WTC11 (cell line): ENCODE results near the gene CYP24A1.

Experiments used
- ELF4 ChIP-seq: sonication (generic); formaldehyde crosslinking; IDR thresholded peaks from 2 replicates; pipeline ENCODE4 v1.8.1; 2022; ENCODE audit warnings: low read depth, mild to moderate bottlenecking, moderate library complexity, missing genetic modification reagents
- ESRRA ChIP-seq: sonication (generic); formaldehyde crosslinking; IDR thresholded peaks from 2 replicates; pipeline ENCODE4 v1.8.1; 2022; ENCODE audit warnings: mild to moderate bottlenecking, missing genetic modification reagents, borderline replicate concordance
- FOXJ3 ChIP-seq: sonication (generic); formaldehyde crosslinking; IDR thresholded peaks from 2 replicates; pipeline ENCODE4 v1.9.0; 2021; ENCODE audit warnings: missing genetic modification reagents, mild to moderate bottlenecking, borderline replicate concordance
- PRDM15 ChIP-seq: sonication (generic); formaldehyde crosslinking; IDR thresholded peaks from 2 replicates; pipeline ENCODE4 v1.8.0; 2022; ENCODE audit warnings: missing genetic modification reagents
- TEAD1 ChIP-seq: sonication (generic); formaldehyde crosslinking; IDR thresholded peaks from 2 replicates; pipeline ENCODE4 v1.8.0; 2022; ENCODE audit warnings: mild to moderate bottlenecking, missing genetic modification reagents
- USF2 ChIP-seq: sonication (generic); formaldehyde crosslinking; IDR thresholded peaks from 2 replicates; pipeline ENCODE4 v1.8.1; 2023; ENCODE audit warnings: mild to moderate bottlenecking, missing genetic modification reagents, moderate library complexity
- ZBTB43 ChIP-seq: sonication (generic); formaldehyde crosslinking; IDR thresholded peaks from 2 replicates; pipeline ENCODE4 v1.8.1; 2023; ENCODE audit warnings: mild to moderate bottlenecking, missing genetic modification reagents
- ZNF121 ChIP-seq: sonication (generic); formaldehyde crosslinking; IDR thresholded peaks from 2 replicates; pipeline ENCODE4 v1.8.0; 2023; ENCODE audit warnings: missing genetic modification reagents
- TF ChIP-seq, protein P1 (sequence below): fragments of 200-600 bp; IDR thresholded peaks from 2 replicates; pipeline ENCODE4 v1.8.0; 2022; ENCODE audit warnings: antibody characterized with exemption
- TF ChIP-seq, protein P2 (sequence below): sonication (generic); formaldehyde crosslinking; IDR thresholded peaks from 2 replicates; pipeline ENCODE4 v1.8.0; 2023; ENCODE audit warnings: mild to moderate bottlenecking, missing genetic modification reagents
- TF ChIP-seq, protein P3 (sequence below): sonication (generic); formaldehyde crosslinking; IDR thresholded peaks from 2 replicates; pipeline ENCODE4 v1.8.0; 2022; ENCODE audit warnings: mild to moderate bottlenecking, missing genetic modification reagents
- TF ChIP-seq, protein P4 (sequence below): sonication (generic); formaldehyde crosslinking; conservative IDR thresholded peaks from 2 replicates; pipeline ENCODE4 v1.8.1; 2022; ENCODE audit warnings: mild to moderate bottlenecking, missing genetic modification reagents
- TF ChIP-seq, protein P5 (sequence below): sonication (generic); formaldehyde crosslinking; IDR thresholded peaks from 2 replicates; pipeline ENCODE4 v1.8.1; 2022; ENCODE audit warnings: low read depth, missing genetic modification reagents, borderline replicate concordance

DNA sequence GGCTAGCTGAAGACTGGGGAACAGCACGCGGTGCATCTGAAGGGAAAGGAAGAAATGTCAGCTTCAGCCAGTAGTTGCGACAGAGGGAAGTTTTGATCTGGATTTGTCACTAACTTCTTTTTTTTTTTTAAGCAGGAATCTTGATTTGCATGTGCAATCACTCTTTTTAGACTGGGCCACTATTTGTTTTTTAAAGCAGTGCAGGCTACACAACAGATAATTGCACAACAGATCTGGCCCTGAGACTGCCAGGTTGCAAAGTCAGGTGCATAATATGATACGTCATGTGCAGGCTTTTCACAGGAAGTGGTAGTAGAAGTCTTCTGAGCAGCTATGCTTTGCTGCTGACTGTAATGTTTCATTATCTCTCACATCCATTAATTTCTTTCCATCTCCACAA lies 47.6 kb upstream of the CYP24A1 start:
- TF ChIP-seq, protein P1, sequence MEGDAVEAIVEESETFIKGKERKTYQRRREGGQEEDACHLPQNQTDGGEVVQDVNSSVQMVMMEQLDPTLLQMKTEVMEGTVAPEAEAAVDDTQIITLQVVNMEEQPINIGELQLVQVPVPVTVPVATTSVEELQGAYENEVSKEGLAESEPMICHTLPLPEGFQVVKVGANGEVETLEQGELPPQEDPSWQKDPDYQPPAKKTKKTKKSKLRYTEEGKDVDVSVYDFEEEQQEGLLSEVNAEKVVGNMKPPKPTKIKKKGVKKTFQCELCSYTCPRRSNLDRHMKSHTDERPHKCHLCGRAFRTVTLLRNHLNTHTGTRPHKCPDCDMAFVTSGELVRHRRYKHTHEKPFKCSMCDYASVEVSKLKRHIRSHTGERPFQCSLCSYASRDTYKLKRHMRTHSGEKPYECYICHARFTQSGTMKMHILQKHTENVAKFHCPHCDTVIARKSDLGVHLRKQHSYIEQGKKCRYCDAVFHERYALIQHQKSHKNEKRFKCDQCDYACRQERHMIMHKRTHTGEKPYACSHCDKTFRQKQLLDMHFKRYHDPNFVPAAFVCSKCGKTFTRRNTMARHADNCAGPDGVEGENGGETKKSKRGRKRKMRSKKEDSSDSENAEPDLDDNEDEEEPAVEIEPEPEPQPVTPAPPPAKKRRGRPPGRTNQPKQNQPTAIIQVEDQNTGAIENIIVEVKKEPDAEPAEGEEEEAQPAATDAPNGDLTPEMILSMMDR, result no peak
- TF ChIP-seq FOXJ3 (CRISPR knock-in tag) (no peak), ELF4 (CRISPR knock-in tag) (no peak), ZNF121 (CRISPR knock-in tag) (no peak), USF2 (CRISPR knock-in tag) (no peak), ESRRA (no peak), PRDM15 (CRISPR knock-in tag) (no peak), TEAD1 (no peak), ZBTB43 (CRISPR knock-in tag) (no peak)
- TF ChIP-seq, protein P2, sequence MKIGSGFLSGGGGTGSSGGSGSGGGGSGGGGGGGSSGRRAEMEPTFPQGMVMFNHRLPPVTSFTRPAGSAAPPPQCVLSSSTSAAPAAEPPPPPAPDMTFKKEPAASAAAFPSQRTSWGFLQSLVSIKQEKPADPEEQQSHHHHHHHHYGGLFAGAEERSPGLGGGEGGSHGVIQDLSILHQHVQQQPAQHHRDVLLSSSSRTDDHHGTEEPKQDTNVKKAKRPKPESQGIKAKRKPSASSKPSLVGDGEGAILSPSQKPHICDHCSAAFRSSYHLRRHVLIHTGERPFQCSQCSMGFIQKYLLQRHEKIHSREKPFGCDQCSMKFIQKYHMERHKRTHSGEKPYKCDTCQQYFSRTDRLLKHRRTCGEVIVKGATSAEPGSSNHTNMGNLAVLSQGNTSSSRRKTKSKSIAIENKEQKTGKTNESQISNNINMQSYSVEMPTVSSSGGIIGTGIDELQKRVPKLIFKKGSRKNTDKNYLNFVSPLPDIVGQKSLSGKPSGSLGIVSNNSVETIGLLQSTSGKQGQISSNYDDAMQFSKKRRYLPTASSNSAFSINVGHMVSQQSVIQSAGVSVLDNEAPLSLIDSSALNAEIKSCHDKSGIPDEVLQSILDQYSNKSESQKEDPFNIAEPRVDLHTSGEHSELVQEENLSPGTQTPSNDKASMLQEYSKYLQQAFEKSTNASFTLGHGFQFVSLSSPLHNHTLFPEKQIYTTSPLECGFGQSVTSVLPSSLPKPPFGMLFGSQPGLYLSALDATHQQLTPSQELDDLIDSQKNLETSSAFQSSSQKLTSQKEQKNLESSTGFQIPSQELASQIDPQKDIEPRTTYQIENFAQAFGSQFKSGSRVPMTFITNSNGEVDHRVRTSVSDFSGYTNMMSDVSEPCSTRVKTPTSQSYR (CRISPR knock-in tag), result no peak
- TF ChIP-seq, protein P3, sequence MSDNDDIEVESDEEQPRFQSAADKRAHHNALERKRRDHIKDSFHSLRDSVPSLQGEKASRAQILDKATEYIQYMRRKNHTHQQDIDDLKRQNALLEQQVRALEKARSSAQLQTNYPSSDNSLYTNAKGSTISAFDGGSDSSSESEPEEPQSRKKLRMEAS (CRISPR knock-in tag), result no peak
- TF ChIP-seq, protein P4, sequence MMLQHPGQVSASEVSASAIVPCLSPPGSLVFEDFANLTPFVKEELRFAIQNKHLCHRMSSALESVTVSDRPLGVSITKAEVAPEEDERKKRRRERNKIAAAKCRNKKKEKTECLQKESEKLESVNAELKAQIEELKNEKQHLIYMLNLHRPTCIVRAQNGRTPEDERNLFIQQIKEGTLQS (CRISPR knock-in tag), result no peak
- TF ChIP-seq, protein P5, sequence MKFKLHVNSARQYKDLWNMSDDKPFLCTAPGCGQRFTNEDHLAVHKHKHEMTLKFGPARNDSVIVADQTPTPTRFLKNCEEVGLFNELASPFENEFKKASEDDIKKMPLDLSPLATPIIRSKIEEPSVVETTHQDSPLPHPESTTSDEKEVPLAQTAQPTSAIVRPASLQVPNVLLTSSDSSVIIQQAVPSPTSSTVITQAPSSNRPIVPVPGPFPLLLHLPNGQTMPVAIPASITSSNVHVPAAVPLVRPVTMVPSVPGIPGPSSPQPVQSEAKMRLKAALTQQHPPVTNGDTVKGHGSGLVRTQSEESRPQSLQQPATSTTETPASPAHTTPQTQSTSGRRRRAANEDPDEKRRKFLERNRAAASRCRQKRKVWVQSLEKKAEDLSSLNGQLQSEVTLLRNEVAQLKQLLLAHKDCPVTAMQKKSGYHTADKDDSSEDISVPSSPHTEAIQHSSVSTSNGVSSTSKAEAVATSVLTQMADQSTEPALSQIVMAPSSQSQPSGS (CRISPR knock-in tag), result no peak
